ENCODE measurements around the gene C1S. TPM values are rescaled to one million over a fixed set of nuclear protein-coding genes. Genes with fewer than 3 reads are reported as not detected.

C1S gene
- total and polyA plus RNA-seq, 2 donors (not counting 1 experiment from before 2014, with no cell fraction given) = 0.21 to 0.64 TPM

DNA sequence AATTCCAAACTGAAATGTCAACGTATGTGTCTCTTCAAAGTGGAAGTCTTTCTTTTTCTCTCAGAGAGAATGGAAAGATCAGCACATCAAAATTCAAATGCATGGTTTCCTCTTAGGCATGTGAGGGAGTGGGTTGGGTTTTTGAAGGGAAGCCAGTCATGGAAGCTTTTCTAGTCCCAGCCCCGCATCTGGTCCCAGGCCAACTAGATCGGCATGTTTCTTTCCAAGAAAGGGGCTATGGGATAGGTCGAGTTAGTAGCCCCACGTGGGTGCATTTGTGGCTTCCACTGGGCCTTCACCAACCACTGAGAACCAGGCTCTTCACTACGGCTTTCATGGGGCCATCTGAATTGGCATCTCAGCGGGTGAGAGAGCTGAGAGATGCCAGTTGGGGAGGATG lies 6.6 kb downstream of the C1S start:
- H3K4me2 ChIP-seq (replicated peaks; ENCODE audit: low read depth, low read length, poor library complexity, severe bottlenecking) = no peak overlapping the region
- H3K79me2 ChIP-seq (ENCODE audit: control insufficient read depth, insufficient read depth, low read length) = no peaks in the 10 kb centered on the region
- no peaks in the 10 kb centered on the region for H3K9me3 ChIP-seq (ENCODE audit: control extremely low read depth in 1 of 3, control insufficient read depth in 2 of 3, insufficient read depth in 1 of 3, low read length in 2 of 3)
- no peaks in the 10 kb centered on the region for H3K4me1 ChIP-seq (ENCODE audit: control insufficient read depth in 2 of 2, insufficient read depth in 2 of 2, low read length in 2 of 2)
- H3K9ac ChIP-seq (ENCODE audit: low read length) = no peak overlapping the region
- no peak overlapping the region for H3K27ac ChIP-seq (ENCODE audit: low read length in 2 of 2)
- H3K9me3 Mint-ChIP-seq (ENCODE audit: insufficient read depth) = no peaks in the 10 kb centered on the region
- 83% methylated on average over 7 of the region's 7 CpGs for WGBS (ENCODE audit: insufficient coverage)
- no peak overlapping the region for H3K4me3 Mint-ChIP-seq
- no peak overlapping the region for H2AFZ ChIP-seq (ENCODE audit: insufficient read depth, low read depth, low read length, poor library complexity, severe bottlenecking)
- peaks cover 27% of the 10 kb centered on the region for H3K27me3 Mint-ChIP-seq
- H3K27ac Mint-ChIP-seq = no peak overlapping the region
- no peak for TF ChIP-seq EZH2 (IDR thresholded peaks at IDR 0.05; ENCODE audit: borderline replicate concordance, insufficient read depth, low read depth, low read length, poor library complexity, severe bottlenecking)
- TF ChIP-seq, protein P1, sequence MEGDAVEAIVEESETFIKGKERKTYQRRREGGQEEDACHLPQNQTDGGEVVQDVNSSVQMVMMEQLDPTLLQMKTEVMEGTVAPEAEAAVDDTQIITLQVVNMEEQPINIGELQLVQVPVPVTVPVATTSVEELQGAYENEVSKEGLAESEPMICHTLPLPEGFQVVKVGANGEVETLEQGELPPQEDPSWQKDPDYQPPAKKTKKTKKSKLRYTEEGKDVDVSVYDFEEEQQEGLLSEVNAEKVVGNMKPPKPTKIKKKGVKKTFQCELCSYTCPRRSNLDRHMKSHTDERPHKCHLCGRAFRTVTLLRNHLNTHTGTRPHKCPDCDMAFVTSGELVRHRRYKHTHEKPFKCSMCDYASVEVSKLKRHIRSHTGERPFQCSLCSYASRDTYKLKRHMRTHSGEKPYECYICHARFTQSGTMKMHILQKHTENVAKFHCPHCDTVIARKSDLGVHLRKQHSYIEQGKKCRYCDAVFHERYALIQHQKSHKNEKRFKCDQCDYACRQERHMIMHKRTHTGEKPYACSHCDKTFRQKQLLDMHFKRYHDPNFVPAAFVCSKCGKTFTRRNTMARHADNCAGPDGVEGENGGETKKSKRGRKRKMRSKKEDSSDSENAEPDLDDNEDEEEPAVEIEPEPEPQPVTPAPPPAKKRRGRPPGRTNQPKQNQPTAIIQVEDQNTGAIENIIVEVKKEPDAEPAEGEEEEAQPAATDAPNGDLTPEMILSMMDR (IDR thresholded peaks at IDR 0.05) = no peak
- DNase-seq (no peak), ATAC-seq (ENCODE audit: low read depth) (no peak)
- POLR2A ChIA-PET = no interaction called here
- no peak overlapping the region for H3K4me3 ChIP-seq (ENCODE audit: control extremely low read depth in 1 of 5, extremely low read depth in 1 of 5, insufficient read depth in 1 of 5, low read depth in 2 of 5, low read length in 4 of 5)
- no peaks in the 10 kb centered on the region for H3K4me1 Mint-ChIP-seq
- H3K27me3 ChIP-seq (replicated peaks in 1 of 4; ENCODE audit: control extremely low read depth in 1 of 4, control insufficient read depth in 3 of 4, insufficient read depth in 4 of 4, low read length in 3 of 4) = no peaks in the 10 kb centered on the region
- H4K20me1 ChIP-seq (ENCODE audit: control insufficient read depth, insufficient read depth, low read length, poor library complexity, severe bottlenecking) = no peaks in the 10 kb centered on the region
- CTCF ChIA-PET = interaction anchor here (0.9 kb wide), 1 partner anchor 14 kb away, joined by 4 read pairs; no protein-coding TSS in a partner anchor
- H3K36me3 ChIP-seq (replicated peaks in 1 of 2; ENCODE audit: control extremely low read depth in 1 of 2, control insufficient read depth in 1 of 2, extremely low read depth in 1 of 2, insufficient read depth in 2 of 2, low read length in 1 of 2) = no peaks in the 10 kb centered on the region
- intact Hi-C loops (cut with micrococcal nuclease) = no loop called here

DNA sequence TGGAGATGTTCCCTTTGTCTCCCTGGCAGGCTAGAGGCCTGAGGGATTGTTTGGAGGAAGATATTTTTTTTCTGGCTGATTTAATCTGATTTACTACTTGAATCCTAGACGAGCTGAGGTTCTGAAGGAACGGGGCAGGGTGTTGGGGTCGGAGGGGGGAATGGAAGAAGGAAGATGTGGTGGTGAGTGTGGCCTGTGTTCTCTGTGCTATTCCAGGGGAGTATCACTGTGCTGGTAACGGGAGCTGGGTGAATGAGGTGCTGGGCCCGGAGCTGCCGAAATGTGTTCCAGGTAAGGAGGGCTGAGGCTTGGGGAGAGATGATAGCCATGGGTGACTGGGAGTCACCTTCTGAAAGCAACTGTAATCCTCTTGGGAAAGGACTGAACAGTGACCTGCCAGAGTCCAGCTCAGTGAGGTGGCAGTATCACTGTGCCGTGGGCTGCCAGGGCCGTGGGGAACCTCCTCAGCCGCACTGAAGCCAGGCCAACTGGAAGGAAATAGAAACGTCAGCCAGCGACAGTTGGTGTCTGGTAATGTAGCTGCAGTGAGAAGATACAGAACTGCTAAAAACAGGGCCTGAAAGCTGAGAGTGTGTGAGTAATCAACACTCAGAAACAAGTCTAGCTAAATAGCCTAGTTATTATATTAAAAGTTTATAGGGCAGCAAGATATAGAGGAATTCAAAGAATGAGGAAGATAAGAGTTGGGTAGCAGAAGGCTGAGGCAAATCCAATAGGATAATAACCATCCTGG lies 7.9 kb downstream of the C1S start:
- H3K9me3 ChIP-seq (ENCODE audit: control extremely low read depth in 1 of 3, control insufficient read depth in 2 of 3, insufficient read depth in 1 of 3, low read length in 2 of 3) = no peaks in the 10 kb centered on the region
- H3K4me3 ChIP-seq (ENCODE audit: control extremely low read depth in 1 of 5, extremely low read depth in 1 of 5, insufficient read depth in 1 of 5, low read depth in 2 of 5, low read length in 4 of 5) = no peak overlapping the region
- ATAC-seq (ENCODE audit: low read depth) (no peak), DNase-seq (no peak)
- H3K9ac ChIP-seq (ENCODE audit: low read length) = no peak overlapping the region
- ChIA-PET POLR2A (no interaction called here), CTCF (no interaction called here)
- no peaks in the 10 kb centered on the region for H3K36me3 ChIP-seq (replicated peaks in 1 of 2; ENCODE audit: control extremely low read depth in 1 of 2, control insufficient read depth in 1 of 2, extremely low read depth in 1 of 2, insufficient read depth in 2 of 2, low read length in 1 of 2)
- Mint-ChIP-seq H3K27ac (no peak overlapping the region), H3K27me3 (peaks cover 30% of the 10 kb centered on the region), H3K9me3 (ENCODE audit: insufficient read depth) (no peaks in the 10 kb centered on the region), H3K4me1 (no peaks in the 10 kb centered on the region), H3K4me3 (no peak overlapping the region)
- no peak overlapping the region for H2AFZ ChIP-seq (ENCODE audit: insufficient read depth, low read depth, low read length, poor library complexity, severe bottlenecking)
- intact Hi-C loops (cut with micrococcal nuclease) = no loop called here
- no peaks in the 10 kb centered on the region for H3K79me2 ChIP-seq (ENCODE audit: control insufficient read depth, insufficient read depth, low read length)
- H3K27me3 ChIP-seq (replicated peaks in 1 of 4; ENCODE audit: control extremely low read depth in 1 of 4, control insufficient read depth in 3 of 4, insufficient read depth in 4 of 4, low read length in 3 of 4) = no peaks in the 10 kb centered on the region
- H3K4me1 ChIP-seq (ENCODE audit: control insufficient read depth in 2 of 2, insufficient read depth in 2 of 2, low read length in 2 of 2) = no peaks in the 10 kb centered on the region
- TF ChIP-seq, protein P1 (IDR thresholded peaks at IDR 0.05) = no peak
- TF ChIP-seq EZH2 (IDR thresholded peaks at IDR 0.05; ENCODE audit: borderline replicate concordance, insufficient read depth, low read depth, low read length, poor library complexity, severe bottlenecking) = no peak
- no peak overlapping the region for H3K27ac ChIP-seq (ENCODE audit: low read length in 2 of 2)
- no peak overlapping the region for H3K4me2 ChIP-seq (replicated peaks; ENCODE audit: low read depth, low read length, poor library complexity, severe bottlenecking)
- H4K20me1 ChIP-seq (ENCODE audit: control insufficient read depth, insufficient read depth, low read length, poor library complexity, severe bottlenecking) = no peaks in the 10 kb centered on the region
- 73% methylated on average over 8 of the region's 11 CpGs for WGBS (ENCODE audit: insufficient coverage)
